Keratinocyte (primary cell): Measurements from ENCODE around the gene FGFR3. TPM values are rescaled to one million over a fixed set of nuclear protein-coding genes. Genes with fewer than 3 reads are reported as not detected.

Experiments used
- DNase-seq: peaks from one replicate; pipeline ENCODE4 v3.0.0-alpha.2; 2011; ENCODE audit warnings: low read depth, missing footprints, low spot score
- FAIRE-seq: peaks from 2 replicates; lab custom pipeline; 2011; peaks lifted over from hg19 to GRCh38; lab: Jason Lieb, UNC
- H2AFZ ChIP-seq: 2 replicates; pipeline ENCODE4 v1.6.0; 2012; ENCODE audit warnings: low read length, control low read depth, inconsistent platforms; ENCODE audit not compliant: control insufficient read depth
- H3K27ac ChIP-seq: 2 replicates; pipeline ENCODE4 v1.5.1; 2011; ENCODE audit warnings: low read length; ENCODE audit not compliant: control insufficient read depth, insufficient read depth
- H3K27me3 ChIP-seq: 3 replicates; pipeline ENCODE4 v1.6.0; 2011; ENCODE audit warnings: low read length; ENCODE audit not compliant: control insufficient read depth, insufficient read depth; ENCODE audit errors: extremely low read depth
- H3K36me3 ChIP-seq, 2 experiments: 2 replicates in 1 of 2; 3 replicates in 1 of 2; pipeline ENCODE4 v1.5.1; 2011; ENCODE audit warnings: low read length in 2 of 2, mild to moderate bottlenecking in 1 of 2; ENCODE audit not compliant: control insufficient read depth in 2 of 2, insufficient read depth in 2 of 2; ENCODE audit errors: extremely low read depth in 1 of 2
- H3K4me1 ChIP-seq: 3 replicates; pipeline ENCODE4 v1.5.1; 2011; ENCODE audit warnings: low read length; ENCODE audit not compliant: control insufficient read depth, insufficient read depth; ENCODE audit errors: extremely low read depth
- H3K4me2 ChIP-seq: 3 replicates; pipeline ENCODE4 v1.6.0; 2011; ENCODE audit warnings: low read depth, low read length; ENCODE audit not compliant: control insufficient read depth, insufficient read depth; ENCODE audit errors: extremely low read depth
- H3K4me3 ChIP-seq, 3 experiments: fragments of 200-600 bp in 1 of 3; sonication (generic) in 1 of 3; 2 replicates in 2 of 3; 3 replicates in 1 of 3; pipeline ENCODE4 v1.5.1; 2011 to 2016; ENCODE audit warnings: low read length in 3 of 3, mild to moderate bottlenecking in 3 of 3, control low read depth in 2 of 3, inconsistent platforms in 1 of 3, low read depth in 1 of 3, mixed read lengths in 1 of 3, mixed run types in 1 of 3, moderate library complexity in 1 of 3; ENCODE audit not compliant: control insufficient read depth in 2 of 3, insufficient read depth in 2 of 3; ENCODE audit errors: extremely low read depth in 1 of 3
- H3K79me2 ChIP-seq: 2 replicates; pipeline ENCODE4 v1.6.0; 2012; ENCODE audit warnings: low read length; ENCODE audit not compliant: control insufficient read depth, insufficient read depth
- H3K9ac ChIP-seq: 3 replicates; pipeline ENCODE4 v1.6.0; 2011; ENCODE audit warnings: low read length; ENCODE audit not compliant: control insufficient read depth, insufficient read depth; ENCODE audit errors: extremely low read depth
- H3K9me1 ChIP-seq: 3 replicates; pipeline ENCODE4 v1.6.0; 2011; ENCODE audit warnings: low read length; ENCODE audit not compliant: control insufficient read depth, insufficient read depth; ENCODE audit errors: extremely low read depth
- H3K9me3 ChIP-seq: 2 replicates; pipeline ENCODE4 v1.5.1; 2012; ENCODE audit warnings: low read depth, low read length; ENCODE audit not compliant: control insufficient read depth
- H4K20me1 ChIP-seq: 3 replicates; pipeline ENCODE4 v1.6.0; 2011; ENCODE audit warnings: low read length; ENCODE audit not compliant: control insufficient read depth, insufficient read depth; ENCODE audit errors: extremely low read depth
- CTCF ChIP-seq, 3 experiments: IDR thresholded peaks in 1 of 3; conservative IDR thresholded peaks in 1 of 3; optimal IDR thresholded peaks in 1 of 3; 2 replicates in 2 of 3; 3 replicates in 1 of 3; pipeline versions ENCODE3 to v1.5.1; 2011; ENCODE audit warnings: low read length in 3 of 3, mild to moderate bottlenecking in 3 of 3, moderate library complexity in 2 of 3, control low read depth in 1 of 3, inconsistent platforms in 1 of 3; ENCODE audit not compliant: insufficient read depth in 2 of 3; ENCODE audit errors: extremely low read depth in 1 of 3
- EZH2 ChIP-seq: IDR thresholded peaks from one replicate; pipeline ENCODE4 v1.6.1; 2012; ENCODE audit warnings: inconsistent platforms, mild to moderate bottlenecking, low read length, moderate library complexity
- dilution Hi-C: fragments of 300-500 bp; cut with MboI; formaldehyde crosslinking; loops from one replicate; pipeline ENCODE4 v1.7.0; 2020; ENCODE audit warnings: low sequenced_read_pairs; ENCODE audit not compliant: extremely low pct_ligation_motif_present
- polyA plus RNA-seq, 5 experiments: library from polyadenylated mRNA; depleted of rRNA in 3 of 5; stranded (reverse) in 3 of 5; stranded (forward) in 1 of 5; unstranded in 1 of 5; fragments of >200 nt; gene quantifications; 1 replicate in 1 of 5; 2 replicates in 3 of 5; 3 replicates in 1 of 5; pipeline versions ENCODE4 v1.2.1 to v1.2.3, GENCODE V29; 2011 to 2012; ENCODE audit warnings: missing spikeins in 2 of 5, low read depth in 1 of 5, low replicate concordance in 1 of 5

Gene FGFR3
- polyA plus RNA-seq, 1 donor (not counting 4 experiments of a cell fraction or from before 2014, with no cell fraction given): 45.2 TPM

GRCh38 chr4:1806596-1807331, 13.7 kb downstream of the FGFR3 start:
- no peaks in the 10 kb centered on the region for H3K4me1 ChIP-seq
- no peak overlapping the region for H3K4me3 ChIP-seq
- TF ChIP-seq CTCF (optimal IDR thresholded peaks at IDR 0.05 in 1 of 3, IDR thresholded peaks at IDR 0.05 in 1 of 3, conservative IDR thresholded peaks at IDR 0.05 in 1 of 3; ENCODE audit: extremely low read depth in 1 of 3, insufficient read depth in 2 of 3, low read length in 3 of 3) (no peak), EZH2 (no peak)
- H3K79me2 ChIP-seq: no peaks in the 10 kb centered on the region
- no peak overlapping the region for H3K4me2 ChIP-seq
- no peaks in the 10 kb centered on the region for H3K9me3 ChIP-seq
- no peak overlapping the region for H3K27ac ChIP-seq
- H3K9ac ChIP-seq: no peak overlapping the region
- no peak for FAIRE-seq
- no peak overlapping the region for H2AFZ ChIP-seq
- DNase-seq: no peak
- H3K36me3 ChIP-seq: peaks cover 24 to 26% of the 10 kb centered on the region in 2 experiments
- peaks cover 7% of the 10 kb centered on the region for H4K20me1 ChIP-seq
- no peaks in the 10 kb centered on the region for H3K27me3 ChIP-seq
- dilution Hi-C loops: no loop called here
- H3K9me1 ChIP-seq: no peaks in the 10 kb centered on the region

GRCh38 chr4:1807332-1807777, 14.3 kb downstream of the FGFR3 start:
- Histone ChIP-seq H2AFZ (no peak overlapping the region), H3K79me2 (no peaks in the 10 kb centered on the region), H3K9me3 (no peaks in the 10 kb centered on the region), H3K4me1 (no peaks in the 10 kb centered on the region), H3K4me3 (no peak overlapping the region), H3K36me3 (peaks cover 23 to 26% of the 10 kb centered on the region in 2 experiments), H3K4me2 (no peak overlapping the region), H3K9ac (no peak overlapping the region), H4K20me1 (peaks cover 7% of the 10 kb centered on the region), H3K27me3 (no peaks in the 10 kb centered on the region), H3K27ac (no peak overlapping the region), H3K9me1 (no peaks in the 10 kb centered on the region)
- no peak for DNase-seq
- dilution Hi-C loops: no loop called here
- FAIRE-seq: no peak
- no peak for TF ChIP-seq CTCF (optimal IDR thresholded peaks at IDR 0.05 in 1 of 3, IDR thresholded peaks at IDR 0.05 in 1 of 3, conservative IDR thresholded peaks at IDR 0.05 in 1 of 3; ENCODE audit: extremely low read depth in 1 of 3, insufficient read depth in 2 of 3, low read length in 3 of 3)
- no peak for TF ChIP-seq EZH2
